GM21528 (cell line): Measurements from ENCODE around the gene GSX1.
A peak's percentile ranks its signal among the peaks of the same experiment; 100 is the strongest.

Experiments used
- ATAC-seq: cut with Tn5 transposase; IDR thresholded peaks from one replicate; pipeline ENCODE4 v1.9.1; 2021; ENCODE audit warnings: mild to moderate bottlenecking, moderate library complexity; ENCODE audit not compliant: unreplicated experiment, low FRiP score

Gene GSX1

GRCh38 chr13:27826379-27827353, 34.4 kb downstream of the GSX1 start:
- ATAC-seq: no peak

- no peak for ATAC-seq
Observed at GRCh38 chr13:27827646-27828045, 35.4 kb downstream of the GSX1 start.

DNA sequence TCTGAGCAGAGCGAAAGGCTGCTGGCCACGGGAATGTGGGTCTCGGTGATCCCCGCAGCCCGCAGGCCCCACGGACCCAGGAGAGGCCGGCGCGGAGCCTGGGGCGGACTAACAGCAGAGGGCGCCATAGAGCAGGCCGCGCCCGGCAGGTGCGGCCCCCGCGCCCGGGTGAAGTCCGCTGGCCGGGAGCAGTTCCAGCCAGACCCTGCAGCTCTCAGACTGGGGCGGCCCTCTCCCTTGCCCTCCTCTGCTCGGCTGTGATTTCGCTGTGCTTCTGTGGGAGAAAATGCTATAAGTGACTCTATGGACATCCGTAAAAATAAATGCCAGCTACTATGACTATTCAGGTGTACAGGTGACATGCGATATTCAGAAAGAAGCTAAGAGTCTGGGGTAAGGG, 37.7 kb downstream of the GSX1 start:
- ATAC-seq: peak; percentile 63

GRCh38 chr13:27833206-27833605, 40.9 kb downstream of the GSX1 start:
- no peak for ATAC-seq

DNA sequence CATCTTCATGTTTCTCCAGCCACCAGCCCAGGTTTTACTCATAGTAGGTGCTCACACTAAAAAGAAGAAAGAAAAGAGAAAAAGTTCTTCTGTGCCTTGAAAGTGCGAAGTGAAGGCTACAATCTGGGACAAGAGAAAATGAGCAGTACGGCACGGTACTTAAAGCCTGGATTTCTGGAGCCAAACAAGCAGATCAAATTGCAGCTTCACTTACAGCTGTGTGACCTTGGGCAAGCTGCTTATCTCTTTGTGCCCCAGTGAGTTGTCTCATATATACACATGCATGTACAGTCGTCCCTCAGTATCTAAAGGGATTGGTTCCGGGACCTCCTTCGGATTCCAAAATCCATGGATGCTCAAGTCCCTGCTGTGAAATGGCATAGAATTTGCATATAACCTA, 41.8 kb downstream of the GSX1 start:
- ATAC-seq: no peak

- ATAC-seq: no peak
Observed at GRCh38 chr13:27835799-27836198, 43.5 kb downstream of the GSX1 start.

DNA sequence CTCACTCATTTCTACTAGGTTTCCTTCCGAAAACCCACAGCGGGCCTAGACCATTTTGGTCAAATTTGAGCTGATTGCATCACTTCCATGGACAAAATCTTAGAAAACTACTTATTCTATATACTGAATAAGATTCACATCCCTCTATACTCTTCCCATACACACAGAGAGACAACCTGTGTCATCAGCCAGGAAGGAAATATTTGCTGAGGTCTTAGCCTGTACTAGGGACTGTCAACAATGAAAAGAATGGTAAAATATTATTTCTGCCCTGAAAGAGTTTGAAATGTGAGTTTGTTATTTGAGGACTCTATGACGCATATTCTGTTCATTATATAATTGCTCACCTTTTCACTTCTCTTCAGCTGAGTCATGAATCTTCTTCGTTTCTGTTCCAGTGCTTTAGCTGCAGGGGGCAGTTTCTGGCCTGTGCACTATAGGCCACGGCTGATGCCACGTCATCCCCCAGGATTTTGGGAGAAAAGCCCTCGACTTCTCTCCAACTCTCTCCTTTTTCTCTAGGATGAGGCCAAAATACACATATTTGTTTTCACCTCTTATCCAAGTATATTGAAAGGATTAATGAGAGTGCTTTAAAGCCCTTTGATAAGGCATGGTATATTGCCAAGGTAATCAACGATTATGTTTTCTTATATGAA, 47.7 kb downstream of the GSX1 start:
- ATAC-seq: no peak

- no peak for ATAC-seq
Observed at GRCh38 chr13:27842571-27842970, 50.3 kb downstream of the GSX1 start.
